ENCODE results near the gene CHTOP.

- TF ChIP-seq, protein P1, sequence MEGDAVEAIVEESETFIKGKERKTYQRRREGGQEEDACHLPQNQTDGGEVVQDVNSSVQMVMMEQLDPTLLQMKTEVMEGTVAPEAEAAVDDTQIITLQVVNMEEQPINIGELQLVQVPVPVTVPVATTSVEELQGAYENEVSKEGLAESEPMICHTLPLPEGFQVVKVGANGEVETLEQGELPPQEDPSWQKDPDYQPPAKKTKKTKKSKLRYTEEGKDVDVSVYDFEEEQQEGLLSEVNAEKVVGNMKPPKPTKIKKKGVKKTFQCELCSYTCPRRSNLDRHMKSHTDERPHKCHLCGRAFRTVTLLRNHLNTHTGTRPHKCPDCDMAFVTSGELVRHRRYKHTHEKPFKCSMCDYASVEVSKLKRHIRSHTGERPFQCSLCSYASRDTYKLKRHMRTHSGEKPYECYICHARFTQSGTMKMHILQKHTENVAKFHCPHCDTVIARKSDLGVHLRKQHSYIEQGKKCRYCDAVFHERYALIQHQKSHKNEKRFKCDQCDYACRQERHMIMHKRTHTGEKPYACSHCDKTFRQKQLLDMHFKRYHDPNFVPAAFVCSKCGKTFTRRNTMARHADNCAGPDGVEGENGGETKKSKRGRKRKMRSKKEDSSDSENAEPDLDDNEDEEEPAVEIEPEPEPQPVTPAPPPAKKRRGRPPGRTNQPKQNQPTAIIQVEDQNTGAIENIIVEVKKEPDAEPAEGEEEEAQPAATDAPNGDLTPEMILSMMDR (IDR thresholded peaks at IDR 0.05; ENCODE audit: low read length): no peak
- TF ChIP-seq EZH2 (IDR thresholded peaks at IDR 0.05; ENCODE audit: borderline replicate concordance, low read length): no peak
Observed at GRCh38 chr1:153684892-153685291, 51.0 kb downstream of the CHTOP start.
